ENCODE data around the gene PLVAP.
A peak's percentile ranks its signal among the peaks of the same experiment; 100 is the strongest.

Gene PLVAP

GRCh38 chr19:17321655-17322489, 55.3 kb downstream of the PLVAP start:
- no peak for DNase-seq (ENCODE audit: low read depth)

- DNase-seq (ENCODE audit: low read depth): no peak
Measured at GRCh38 chr19:17320435-17320834, 56.7 kb downstream of the PLVAP start.

- DNase-seq (ENCODE audit: low read depth): no peak
Measured at GRCh38 chr19:17319473-17320238, 57.5 kb downstream of the PLVAP start.

- no peak for DNase-seq (ENCODE audit: low read depth)
Measured at GRCh38 chr19:17318966-17319365, 58.2 kb downstream of the PLVAP start.

- DNase-seq (ENCODE audit: low read depth): no peak
Measured at GRCh38 chr19:17314007-17314593, 63.0 kb downstream of the PLVAP start.

- no peak for DNase-seq (ENCODE audit: low read depth)
Measured at GRCh38 chr19:17312189-17313113, 64.7 kb downstream of the PLVAP start.

GRCh38 chr19:17311455-17312188, 65.5 kb downstream of the PLVAP start:
- DNase-seq (ENCODE audit: low read depth): no peak

- DNase-seq (ENCODE audit: low read depth): no peak
Measured at GRCh38 chr19:17309965-17310461, 67.1 kb downstream of the PLVAP start.

- peak; percentile 97 for DNase-seq (ENCODE audit: low read depth)
Measured at GRCh38 chr19:17309198-17309964, 67.8 kb downstream of the PLVAP start, which contains the start of gene DDA1. DDA1 (plus strand) TSS chr19:17309563; CDS start chr19:17309655, 92 bp downstream.

GRCh38 chr19:17307876-17308377, 69.2 kb downstream of the PLVAP start:
- DNase-seq (ENCODE audit: low read depth): no peak

- no peak for DNase-seq (ENCODE audit: low read depth)
Measured at GRCh38 chr19:17306285-17306714, 70.8 kb downstream of the PLVAP start.

- DNase-seq (ENCODE audit: low read depth): peak; percentile 87
Measured at GRCh38 chr19:17305517-17306284, 71.4 kb downstream of the PLVAP start, which contains the start of gene MRPL34. MRPL34 (plus strand) TSS chr19:17305872; CDS start chr19:17305893, 21 bp downstream.

- DNase-seq (ENCODE audit: low read depth): no peak
Measured at GRCh38 chr19:17305216-17305516, 72.0 kb downstream of the PLVAP start.

GRCh38 chr19:17304386-17305215, 72.5 kb downstream of the PLVAP start:
- no peak for DNase-seq (ENCODE audit: low read depth)

- no peak for DNase-seq (ENCODE audit: low read depth)
Measured at GRCh38 chr19:17303940-17304267, 73.2 kb downstream of the PLVAP start.

GRCh38 chr19:17303167-17303939, 73.8 kb downstream of the PLVAP start, which contains the start of gene ABHD8:
ABHD8 (minus strand) TSS chr19:17303425; CDS start chr19:17301616, 1,809 bp downstream.
- DNase-seq (ENCODE audit: low read depth): peak; percentile 91

Measured in activated T-cell treated with anti-CD3 and anti-CD28 coated beads for 1 hour (primary cell).